Cardiac septum (tissue), 1 donor: ENCODE data around the gene CRISP1. TPM values are rescaled to one million over a fixed set of nuclear protein-coding genes. Genes with fewer than 3 reads are reported as not detected.
"Not testable (repeated sequence)": the region's sequence is repeated elsewhere in the genome, so short reads cannot be mapped to it uniquely, and the experiment has no call there.

ENCODE experiments used
- DNase-seq: peaks from one replicate; pipeline ENCODE4 v3.0.0-alpha.2; 2020; ENCODE audit warnings: low spot score
- intact Hi-C: fragments of 100-400 bp; cut with DNase I; formaldehyde crosslinking; loops from one replicate; pipeline ENCODE4 v1.14.0; 2022
- total RNA-seq: library from RNA; stranded (reverse); fragmentation: NEBNext Ultra II Directional; extraction: Animal tissue kit (Norgen Biotek cat#: 25700); gene quantifications from one replicate; pipeline ENCODE4 v1.2.1, GENCODE V29; 2021
- donor health status: DM: no; HTN: no; CAD: no.

The CRISP1 gene
- total RNA-seq, 1 donor from 2014 or later, result not detected

- intact Hi-C loops, result no loop called here
Observed at GRCh38 chr6:49847673-49848072, 18.7 kb downstream of the CRISP1 start.

GRCh38 chr6:49847014-49847413 is 19.3 kb downstream of the CRISP1 start:
- intact Hi-C loops, result no loop called here
- DNase-seq, result no peak

More at GRCh38 chr6:49847673-49848072, 18.7 kb downstream of the CRISP1 start:
- no peak for DNase-seq

GRCh38 chr6:49841424-49841823 is 24.9 kb downstream of the CRISP1 start:
- intact Hi-C loops, result no loop called here
- DNase-seq, result no peak

- no peak for DNase-seq
- intact Hi-C loops, result no loop called here
Observed at GRCh38 chr6:49839957-49840356, 26.4 kb downstream of the CRISP1 start.

- no peak for DNase-seq
- intact Hi-C loops, result no loop called here
Observed at GRCh38 chr6:49839162-49839561, 27.2 kb downstream of the CRISP1 start.

GRCh38 chr6:49835140-49835539 is 31.2 kb downstream of the CRISP1 start:
- intact Hi-C loops, result no loop called here

GRCh38 chr6:49833386-49833785 is 32.9 kb downstream of the CRISP1 start:
- intact Hi-C loops, result no loop called here

More at GRCh38 chr6:49835140-49835539, 31.2 kb downstream of the CRISP1 start:
- no peak for DNase-seq

GRCh38 chr6:49826743-49827406 is 39.5 kb downstream of the CRISP1 start:
- DNase-seq, result no peak
- intact Hi-C loops, result no loop called here

More at GRCh38 chr6:49833386-49833785, 32.9 kb downstream of the CRISP1 start:
- DNase-seq, result no peak

- DNase-seq, result no peak
- intact Hi-C loops, result no loop called here
Observed at GRCh38 chr6:49815166-49815565, 51.2 kb downstream of the CRISP1 start.

GRCh38 chr6:49813248-49813647 is 53.1 kb downstream of the CRISP1 start:
- DNase-seq, result no peak
- intact Hi-C loops, result no loop called here

- intact Hi-C loops, result no loop called here
- DNase-seq, result no peak
Observed at GRCh38 chr6:49806145-49806544, 60.2 kb downstream of the CRISP1 start.

GRCh38 chr6:49805246-49805645 is 61.1 kb downstream of the CRISP1 start:
- intact Hi-C loops, result no loop called here
- DNase-seq, result no peak

GRCh38 chr6:49801525-49801924 is 64.8 kb downstream of the CRISP1 start:
- DNase-seq, result no peak
- intact Hi-C loops, result no loop called here

- no peak for DNase-seq
- intact Hi-C loops, result no loop called here
Observed at GRCh38 chr6:49799090-49799489, 67.2 kb downstream of the CRISP1 start.

GRCh38 chr6:49796842-49797455 is 69.4 kb downstream of the CRISP1 start:
- intact Hi-C loops, DNase-seq: not testable (repeated sequence)

- intact Hi-C loops, result no loop called here
- DNase-seq, result no peak
Observed at GRCh38 chr6:49790341-49790740, 76.0 kb downstream of the CRISP1 start.

GRCh38 chr6:49787176-49787575 is 79.2 kb downstream of the CRISP1 start, which contains the start of gene PGK2:
TSS of gene PGK2 (minus strand) at chr6:49787285. CDS start at chr6:49787187, 98 bp downstream.
- DNase-seq, result no peak
- intact Hi-C loops, result no loop called here

- no peak for DNase-seq
- intact Hi-C loops, result no loop called here
Observed at GRCh38 chr6:49784272-49784671, 82.1 kb downstream of the CRISP1 start.
